Amniotic epithelial cell (primary cell): ENCODE data around the gene CABP1.

Experiments used
- DNase-seq: peaks from one replicate; pipeline ENCODE4 v3.0.0-alpha.2; 2010; ENCODE audit warnings: low read depth

CABP1 gene

DNA sequence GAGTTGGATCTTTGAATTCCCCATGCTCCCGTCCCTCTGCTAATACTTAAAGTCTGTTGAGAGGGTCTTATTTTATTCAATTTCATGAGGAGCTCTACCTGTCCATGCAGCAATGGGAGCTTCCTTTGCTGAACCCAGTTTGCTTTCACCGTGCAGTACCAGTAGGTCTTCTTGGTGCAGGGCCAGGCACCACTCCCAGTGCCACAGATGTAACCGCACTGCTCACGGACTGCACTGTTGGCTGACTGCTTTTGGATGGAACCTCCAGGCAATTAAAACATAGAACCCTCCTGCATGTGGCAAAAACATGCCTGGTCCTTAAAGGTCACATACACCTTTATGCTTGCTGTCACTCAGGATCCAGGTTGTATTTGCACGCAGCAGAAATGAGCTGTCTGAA is 9.3 kb upstream of the CABP1 start:
- DNase-seq = no peak

DNA sequence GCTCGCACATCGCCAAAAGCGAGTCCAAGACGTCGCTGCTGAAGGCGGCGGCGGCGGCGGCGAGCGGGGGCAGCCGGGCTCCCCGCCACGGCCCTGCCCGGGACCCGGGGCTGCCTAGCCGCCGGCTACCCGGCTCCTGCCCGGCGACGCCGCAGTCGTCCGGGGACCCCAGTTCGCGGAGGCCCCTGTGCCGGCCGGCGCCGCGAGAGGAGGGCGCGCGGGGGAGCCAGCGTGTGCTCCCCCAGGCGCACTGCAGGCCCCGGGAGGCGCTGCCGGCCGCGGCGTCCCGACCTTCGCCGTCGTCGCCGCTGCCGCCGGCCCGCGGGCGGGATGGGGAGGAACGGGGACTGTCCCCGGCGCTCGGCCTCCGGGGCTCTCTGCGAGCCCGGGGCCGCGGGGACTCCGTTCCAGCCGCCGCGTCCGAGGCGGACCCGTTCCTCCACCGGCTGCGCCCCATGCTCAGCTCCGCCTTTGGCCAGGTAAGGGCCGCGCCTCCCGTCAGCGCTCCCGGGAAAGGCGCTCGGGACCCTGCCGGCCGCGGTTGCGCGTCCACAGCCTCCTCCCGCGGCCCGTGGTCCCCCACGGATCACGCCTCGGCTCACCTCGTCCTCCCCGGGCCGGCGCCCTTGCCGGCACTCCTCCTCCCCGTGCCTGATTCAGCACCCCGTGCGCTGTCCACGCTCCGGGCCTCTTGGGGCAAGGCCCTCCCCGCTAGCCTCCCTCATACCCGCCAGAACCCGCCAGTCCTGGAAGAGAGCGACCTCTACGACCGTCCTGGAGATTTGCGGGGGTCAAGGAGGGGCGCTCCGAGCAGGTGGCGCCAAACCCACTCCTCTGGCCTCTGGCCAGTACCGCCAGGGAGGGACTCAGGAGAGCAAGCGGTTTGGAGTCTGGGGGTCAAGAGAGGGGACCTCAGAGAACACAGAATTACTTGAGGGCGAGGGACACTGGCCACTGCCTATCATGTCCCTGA is 721 bp downstream of the CABP1 start:
- DNase-seq = peak; percentile 57

DNA sequence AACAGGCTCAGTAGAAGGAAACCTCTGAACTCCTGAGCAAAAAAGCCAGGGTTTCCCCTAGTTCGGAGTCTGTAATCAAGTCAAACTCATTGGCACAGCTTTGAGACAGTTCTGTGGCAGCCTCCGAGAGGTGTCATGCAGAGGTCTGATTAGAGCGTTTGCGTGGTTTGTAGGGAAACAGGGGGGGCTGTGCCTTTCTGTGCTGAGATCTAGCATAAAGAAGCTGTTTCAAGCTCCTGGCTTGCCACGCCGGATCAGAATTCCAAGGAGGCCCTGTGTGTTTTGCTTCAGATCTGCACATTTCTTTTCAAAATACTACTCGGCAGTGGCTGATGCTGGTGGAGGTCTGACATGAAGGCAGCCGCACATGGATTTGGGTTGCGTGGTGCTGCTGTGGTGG is 1.7 kb downstream of the CABP1 start:
- no peak for DNase-seq

DNA sequence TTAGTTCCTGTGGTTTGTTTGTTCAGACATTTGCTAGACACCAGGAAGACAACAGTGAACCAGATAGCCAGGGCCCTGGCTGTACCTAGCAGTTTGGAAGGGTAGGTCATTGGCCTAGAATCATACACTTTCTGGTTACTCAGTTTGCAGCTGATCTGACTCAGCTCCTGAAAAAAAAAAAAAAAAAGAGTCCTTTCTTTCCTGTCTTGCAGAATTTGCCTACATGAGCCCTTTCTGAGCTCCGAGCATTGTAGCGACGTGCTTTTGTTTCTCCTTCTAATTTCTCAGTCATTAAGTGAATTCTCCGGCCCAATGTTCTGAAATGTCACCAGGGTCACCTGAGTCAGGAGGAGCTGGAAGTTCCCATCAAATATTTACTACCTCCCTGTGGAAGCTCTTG is 2.4 kb downstream of the CABP1 start:
- no peak for DNase-seq

DNA sequence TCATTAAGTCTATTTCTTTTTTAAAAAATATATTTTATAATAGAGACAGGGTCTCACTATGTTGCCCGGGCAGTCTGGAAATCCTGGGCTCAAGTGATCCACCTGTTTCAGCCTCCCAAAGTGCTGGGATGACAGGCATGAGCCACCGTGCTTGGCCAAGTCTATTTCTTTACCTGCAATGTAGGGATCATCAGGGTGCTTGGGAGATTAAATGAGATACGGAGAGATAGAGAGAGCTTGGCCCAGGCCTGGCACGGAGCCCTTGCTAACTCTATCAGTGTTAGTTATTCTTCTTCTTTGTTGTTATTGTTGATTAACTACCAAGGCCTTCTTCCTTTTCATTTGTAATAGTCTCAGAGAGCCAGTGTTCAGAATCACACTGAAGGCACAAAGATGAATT is 3.1 kb downstream of the CABP1 start:
- DNase-seq = no peak

DNA sequence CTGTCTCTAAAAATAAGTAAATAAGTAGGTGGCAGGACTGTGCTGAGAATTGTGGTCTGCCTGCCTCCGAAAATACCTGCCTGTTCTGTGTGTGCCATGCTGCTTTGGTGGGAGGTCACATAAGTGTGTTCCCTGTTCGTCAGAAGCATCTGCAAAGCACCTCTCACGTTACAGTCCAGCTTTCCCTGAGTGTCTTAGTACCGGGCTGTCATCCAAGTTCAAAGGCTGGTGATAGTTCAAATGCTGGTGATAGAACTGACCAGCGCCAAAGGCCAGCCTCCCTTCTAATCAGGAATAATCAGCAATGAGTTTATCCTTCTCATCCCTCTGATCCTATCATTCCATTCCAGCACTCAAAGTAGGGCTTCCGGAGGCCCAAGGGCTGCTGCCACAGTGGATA is 5.6 kb downstream of the CABP1 start:
- DNase-seq = no peak

DNA sequence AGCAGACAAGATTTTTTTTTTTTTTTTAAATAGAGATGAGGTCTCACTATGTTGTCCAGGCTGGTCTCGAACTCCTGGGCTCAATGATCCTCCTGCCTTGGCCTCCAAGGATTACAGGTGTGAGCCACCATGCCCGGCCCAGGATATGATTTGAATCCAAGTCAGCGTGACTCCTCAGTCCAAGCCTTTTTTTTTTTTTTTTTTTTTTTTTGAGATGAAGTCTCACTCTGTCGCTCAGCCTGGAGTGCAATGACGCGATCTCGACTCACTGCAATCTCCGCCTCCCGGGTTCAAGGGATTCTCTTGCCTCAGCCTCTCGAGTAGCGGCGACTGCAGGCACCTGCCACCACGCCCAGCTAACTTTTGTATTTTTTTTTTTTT is 6.9 kb downstream of the CABP1 start:
- DNase-seq = no peak

DNA sequence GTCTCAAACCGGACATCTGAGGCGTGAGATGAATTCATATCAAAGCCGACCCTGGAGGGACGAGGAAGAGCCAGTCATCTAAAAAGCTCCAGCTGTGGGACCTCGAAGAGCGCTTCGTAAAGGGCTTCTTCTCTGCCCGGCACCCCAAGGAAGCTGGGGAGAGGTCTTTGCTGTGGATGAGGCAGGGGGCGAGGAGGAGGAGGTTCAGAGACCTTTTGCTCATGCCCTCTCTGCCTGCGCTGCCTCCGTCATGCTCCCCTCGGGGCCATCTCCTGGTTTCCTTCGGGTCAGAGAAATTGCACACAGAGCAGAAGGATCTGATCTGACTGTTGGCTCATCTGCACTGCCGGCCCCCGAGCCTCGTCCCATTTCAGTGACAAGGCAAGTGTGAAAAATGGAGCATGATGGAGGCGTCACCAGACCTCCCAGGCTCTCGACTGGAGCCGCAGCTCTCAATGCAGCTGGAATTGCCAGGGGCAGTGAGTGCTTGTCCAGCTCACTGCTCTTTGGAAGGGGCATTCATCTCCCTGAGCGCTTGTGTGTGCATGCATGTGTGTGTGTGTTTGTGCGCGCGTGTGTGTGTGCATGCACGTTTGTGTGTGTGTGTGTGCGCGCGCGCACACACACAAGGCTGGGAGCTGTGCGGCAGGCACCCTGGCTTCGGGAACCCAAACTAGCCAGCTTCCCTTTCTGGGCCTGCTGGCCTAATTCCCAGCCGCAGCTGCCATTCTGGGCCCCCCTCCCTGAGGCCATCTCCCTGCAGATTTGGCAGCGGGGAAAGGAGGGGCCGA is 9.2 kb downstream of the CABP1 start:
- no peak for DNase-seq

DNA sequence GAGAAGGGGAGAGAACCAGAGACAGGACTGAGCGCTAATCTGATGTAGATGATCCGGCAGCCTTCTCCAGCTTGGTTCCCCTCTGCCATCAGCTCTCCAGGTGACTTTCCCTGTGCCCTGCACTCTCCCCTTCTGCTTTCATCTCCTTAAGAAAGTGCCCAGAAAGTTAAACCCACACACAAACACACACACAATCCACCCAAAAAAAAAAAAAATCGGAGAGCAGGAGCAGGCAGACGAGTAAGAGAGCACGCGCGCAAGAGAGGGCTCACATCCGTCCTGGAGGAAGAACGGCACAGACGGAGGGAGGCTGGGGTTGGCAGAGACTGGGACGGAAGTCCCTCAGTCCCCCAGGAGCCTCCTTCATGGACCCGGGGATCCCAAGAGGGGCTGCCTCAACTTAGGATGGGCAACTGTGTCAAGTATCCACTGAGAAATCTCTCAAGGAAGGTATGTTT is 9.8 kb downstream of the CABP1 start:
- DNase-seq = no peak

DNA sequence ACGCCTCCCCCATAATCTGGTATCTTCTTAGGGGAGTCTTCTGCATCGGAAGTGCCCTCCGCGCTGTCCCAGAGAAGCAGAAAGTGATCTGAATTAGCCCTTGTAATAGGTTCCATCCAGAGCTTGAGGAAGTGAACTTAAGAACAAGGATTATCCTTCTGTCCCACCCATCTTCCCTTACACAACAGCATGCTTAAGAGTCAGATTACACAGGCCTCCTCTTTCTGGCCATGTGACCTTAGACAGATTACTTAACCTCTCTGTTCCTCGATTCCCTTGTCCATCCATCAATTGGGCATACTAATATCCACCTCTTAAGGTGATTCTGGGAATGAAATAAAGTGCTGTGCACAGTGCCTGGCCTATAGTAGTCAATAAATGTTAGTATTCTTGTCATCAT is 11.4 kb downstream of the CABP1 start:
- DNase-seq = peak; percentile 74

DNA sequence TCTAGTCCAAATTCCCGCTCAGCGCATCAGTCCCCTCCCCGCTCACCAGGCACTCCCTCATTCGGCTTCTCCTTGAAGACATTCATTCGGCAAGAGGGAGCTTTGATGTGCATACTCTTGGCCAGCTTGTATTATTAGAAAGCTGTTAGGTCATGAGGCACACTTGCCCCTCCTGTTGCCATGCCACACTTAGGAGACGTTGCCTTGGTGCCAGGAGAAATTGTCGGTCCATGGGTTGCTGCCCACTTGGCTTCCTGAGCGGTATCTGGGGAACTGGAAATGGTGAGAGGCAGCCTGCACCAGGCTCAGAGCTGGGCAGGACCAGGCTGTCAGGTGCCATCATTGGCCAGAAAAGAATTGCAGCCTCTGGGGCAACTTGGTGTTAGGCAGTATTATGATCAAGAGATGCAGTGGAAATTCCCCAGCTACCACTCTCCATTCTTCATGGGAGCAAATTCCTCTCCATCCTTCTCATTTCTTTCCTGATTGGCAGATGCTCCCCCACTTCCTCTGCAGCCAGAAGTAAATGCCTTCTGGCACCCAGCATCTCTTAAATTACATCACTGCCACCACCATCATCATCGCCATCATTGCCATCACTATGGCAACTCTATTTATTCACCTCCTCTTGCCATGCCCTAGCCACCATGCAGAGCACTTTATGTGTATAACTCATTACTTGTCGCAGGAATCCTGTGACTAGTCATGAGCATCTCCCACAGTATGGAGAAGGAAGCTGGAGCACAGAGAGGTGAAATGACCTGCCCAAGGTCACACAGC is 12.4 kb downstream of the CABP1 start:
- DNase-seq = no peak

DNA sequence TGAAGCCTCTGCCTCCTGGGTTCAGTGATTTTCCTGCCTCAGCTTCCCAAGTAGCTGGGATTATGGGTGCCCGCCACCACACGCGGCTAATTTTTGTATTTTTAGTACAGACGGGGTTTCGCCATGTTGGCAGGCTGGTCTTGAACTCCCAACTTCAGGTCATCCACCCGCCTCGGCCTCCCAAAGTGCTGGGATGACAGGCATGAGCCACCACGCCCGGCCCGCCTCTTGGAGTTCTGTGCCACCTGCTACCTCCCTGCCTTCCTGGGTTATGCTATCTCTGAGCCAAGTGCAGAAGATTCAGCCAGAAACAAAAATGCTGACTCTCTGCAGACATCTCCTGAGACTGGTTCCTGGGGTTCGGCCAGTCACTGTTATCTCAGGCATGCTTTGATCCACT is 13.2 kb downstream of the CABP1 start:
- no peak for DNase-seq

DNA sequence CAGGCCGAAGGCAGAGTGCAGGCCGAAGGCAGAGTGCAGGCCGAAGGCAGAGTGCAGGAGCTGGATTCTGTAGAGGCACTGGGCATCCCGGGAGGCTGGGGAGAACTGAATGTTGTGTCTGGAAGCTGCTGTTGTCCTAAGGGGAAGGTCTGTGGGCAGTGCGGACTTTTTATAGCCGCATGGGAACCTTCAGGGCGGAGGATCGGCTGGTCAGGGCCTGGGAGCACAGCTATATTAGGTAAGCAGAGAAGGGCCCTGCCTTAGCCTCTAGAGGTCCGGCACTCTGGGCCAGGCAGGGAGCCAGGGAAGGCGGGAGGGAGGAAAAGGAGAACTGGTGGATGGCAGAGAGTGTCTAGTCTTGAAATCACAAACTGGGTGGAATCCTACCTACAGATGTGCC is 14.2 kb downstream of the CABP1 start:
- DNase-seq = no peak

DNA sequence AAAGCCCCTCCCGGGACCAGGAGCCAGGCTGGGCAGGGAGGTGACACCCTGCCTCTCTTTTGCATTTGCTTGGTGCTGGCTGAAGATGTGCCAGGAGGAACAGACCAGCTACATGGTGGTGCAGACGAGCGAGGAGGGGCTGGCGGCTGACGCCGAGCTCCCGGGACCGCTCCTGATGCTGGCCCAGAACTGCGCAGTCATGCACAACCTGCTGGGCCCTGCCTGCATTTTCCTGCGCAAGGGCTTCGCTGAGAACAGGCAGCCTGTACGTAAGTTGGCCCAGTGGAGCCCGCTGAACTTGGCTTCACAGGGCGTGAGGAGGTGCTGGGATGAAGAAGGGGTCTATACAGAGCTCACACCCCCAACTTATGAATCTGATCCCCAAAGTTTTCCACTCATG is 15.6 kb downstream of the CABP1 start:
- DNase-seq = no peak

DNA sequence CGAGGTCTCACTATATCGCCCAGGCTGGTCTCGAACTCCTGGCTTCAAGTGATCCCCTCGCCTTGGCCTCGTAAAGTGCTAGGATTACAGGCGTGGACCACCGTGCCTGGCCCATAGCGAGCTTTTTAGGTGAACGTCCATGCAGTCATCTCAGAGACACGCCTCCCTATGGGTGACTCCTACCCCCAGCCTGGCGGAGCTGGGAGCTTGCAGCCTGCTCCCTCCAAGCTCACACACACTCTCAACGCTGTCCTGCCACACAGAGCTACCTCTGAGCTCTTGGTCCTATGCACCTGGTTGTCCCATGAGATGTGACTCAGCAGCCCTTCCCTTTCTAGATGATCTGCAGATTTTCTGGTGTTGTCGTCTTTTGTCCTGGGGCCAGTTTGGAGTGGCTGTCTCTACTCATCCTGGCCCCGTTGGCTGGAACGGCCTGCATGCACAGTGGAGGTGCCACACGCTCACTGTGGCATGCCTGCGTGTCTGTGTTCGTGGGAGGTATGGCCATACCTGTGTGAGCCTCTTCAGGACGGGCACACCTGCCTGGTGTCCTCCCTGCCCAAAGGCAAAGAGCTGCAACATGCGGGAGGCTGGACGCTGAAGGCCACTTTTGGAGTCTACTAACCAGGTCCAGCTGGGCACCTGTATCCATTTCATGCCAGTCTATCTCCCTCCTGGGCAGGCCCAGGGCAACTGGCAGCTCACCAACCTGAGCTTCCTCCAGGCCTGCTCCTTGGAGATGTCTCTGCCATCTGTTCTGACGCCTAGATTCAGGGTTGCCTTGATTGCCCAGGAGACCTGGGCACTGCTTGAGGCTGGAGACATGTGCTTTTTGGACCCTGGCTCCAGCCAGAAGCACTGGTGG is 18.1 kb downstream of the CABP1 start:
- DNase-seq = no peak

DNA sequence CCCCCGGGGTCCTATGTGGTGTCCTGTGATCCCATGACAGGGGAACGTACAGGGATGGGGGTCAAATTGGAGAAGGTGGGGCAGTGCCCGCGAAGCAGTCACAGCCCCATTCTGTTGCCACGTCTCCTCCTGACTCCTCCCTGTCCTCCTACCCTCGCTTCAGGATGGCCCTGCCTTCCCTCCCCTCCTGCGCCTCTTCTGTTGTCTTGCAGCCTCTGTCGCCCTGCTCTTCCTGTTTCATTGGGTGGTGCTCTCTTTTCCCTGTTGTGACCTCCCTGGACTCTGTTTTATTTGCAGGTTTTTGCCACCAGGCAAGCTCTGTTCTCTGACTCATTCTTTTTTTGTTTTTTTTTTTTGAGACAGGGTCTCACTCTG is 18.7 kb downstream of the CABP1 start:
- no peak for DNase-seq

DNA sequence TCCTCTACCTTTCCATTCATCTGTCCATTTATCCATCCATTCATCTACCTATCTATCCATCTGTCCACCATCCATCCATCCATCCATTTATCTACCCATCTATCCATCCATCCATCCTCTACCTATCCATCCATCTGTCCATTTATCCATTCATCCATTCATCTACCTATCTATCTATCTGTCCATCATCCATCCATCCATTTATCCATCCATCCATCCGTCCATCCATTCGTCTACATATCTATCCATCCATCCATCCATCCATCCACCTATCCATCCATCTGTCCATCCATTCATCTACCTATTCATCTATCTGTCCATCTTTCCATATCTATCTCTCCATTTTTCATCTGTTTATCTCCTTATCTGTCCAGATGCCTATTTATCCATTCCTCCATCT is 21.0 kb downstream of the CABP1 start:
- no peak for DNase-seq

DNA sequence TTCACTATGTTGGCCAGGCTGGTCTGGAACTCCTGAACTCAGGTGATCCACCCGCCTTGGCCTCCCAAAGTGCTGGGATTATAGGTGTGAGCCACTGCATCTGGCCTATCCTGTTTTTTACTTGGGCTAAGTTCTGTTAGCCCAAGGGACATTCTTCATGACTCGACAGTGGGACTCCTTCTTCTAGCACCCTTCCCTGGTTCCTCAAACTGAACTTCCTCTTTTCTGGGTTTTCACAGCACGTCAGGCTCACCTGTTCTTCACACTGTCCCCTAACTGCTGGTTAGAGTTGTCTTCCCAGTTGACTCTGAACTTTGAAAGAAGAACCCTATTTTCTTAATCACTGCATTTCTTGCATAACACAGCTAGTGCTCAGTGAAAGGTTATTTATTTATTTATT is 22.5 kb downstream of the CABP1 start:
- no peak for DNase-seq

DNA sequence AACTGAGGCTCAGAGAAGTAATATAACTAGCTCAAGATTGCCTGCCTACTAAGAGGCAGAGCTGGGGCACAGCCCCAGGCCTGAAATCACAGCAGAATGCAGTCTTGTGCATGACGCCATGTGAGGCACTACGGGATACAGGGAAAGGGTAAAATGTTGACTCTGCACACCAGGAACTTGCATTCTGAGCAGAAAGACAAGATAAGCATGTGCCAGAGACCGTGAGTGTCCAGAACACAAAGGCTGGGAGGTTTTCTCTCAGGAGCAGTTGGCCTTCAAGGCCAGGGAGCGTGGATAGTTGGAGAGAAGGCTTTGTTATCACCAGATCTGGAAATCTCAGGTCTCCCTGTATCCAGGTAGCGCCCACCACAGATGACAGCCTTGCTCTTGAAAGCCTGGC is 23.3 kb downstream of the CABP1 start:
- DNase-seq = no peak

DNA sequence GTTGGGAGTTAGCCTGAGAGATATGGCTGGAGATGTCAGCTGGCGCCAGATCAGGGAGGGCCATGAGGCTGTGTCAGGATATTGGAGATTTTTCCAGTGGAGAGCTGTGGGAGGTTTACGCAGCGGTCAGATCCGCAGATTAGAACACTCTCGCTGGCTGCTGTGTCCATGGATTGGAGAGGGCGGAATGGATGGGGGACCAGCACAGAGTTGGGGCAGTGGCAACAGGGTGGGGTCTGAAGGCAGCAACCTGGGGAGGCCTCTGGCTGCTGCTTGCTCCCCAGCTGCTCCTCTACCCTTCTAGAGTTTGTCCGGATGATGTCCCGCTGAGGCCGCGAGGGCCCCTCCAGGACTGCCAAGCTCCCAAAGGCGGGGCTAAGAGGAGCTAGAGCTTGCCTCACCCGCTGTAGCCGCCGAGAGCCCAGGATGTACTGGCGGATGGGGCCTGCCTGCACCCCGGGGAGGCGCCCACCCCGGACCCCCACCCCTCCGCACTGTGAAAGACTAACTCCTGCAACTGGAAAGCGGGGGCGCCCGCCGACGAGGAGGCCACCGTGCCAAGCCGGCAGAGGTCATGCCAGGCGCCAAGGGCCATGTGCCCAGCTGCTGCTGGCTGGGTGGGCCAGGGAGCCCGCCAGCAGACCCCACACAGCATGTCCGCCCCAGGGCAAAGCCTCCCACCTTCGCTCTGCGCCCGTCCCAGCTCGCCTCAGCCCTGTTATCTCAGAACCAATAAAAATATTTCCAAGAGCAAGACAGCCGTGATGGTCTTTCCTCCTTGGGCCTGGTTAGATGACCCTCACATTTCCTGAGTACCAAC is 26.4 kb downstream of the CABP1 start:
- DNase-seq = no peak
